Fibroblast of the aortic adventitia (primary cell): ENCODE results near the gene EEF2. TPM values are rescaled to one million over a fixed set of nuclear protein-coding genes. Genes with fewer than 3 reads are reported as not detected.

Source experiments
- DNase-seq: peaks from one replicate; pipeline ENCODE4 v3.0.0-alpha.2; 2010; ENCODE audit warnings: low read depth
- H3K4me3 ChIP-seq: 2 replicates; pipeline ENCODE4 v1.5.1; 2011; ENCODE audit warnings: low read depth, mild to moderate bottlenecking, control low read depth, low read length, moderate library complexity
- CTCF ChIP-seq: IDR thresholded peaks from 2 replicates; pipeline ENCODE4 v1.5.1; 2011; ENCODE audit warnings: mild to moderate bottlenecking, low read length, control low read depth, inconsistent platforms; ENCODE audit not compliant: insufficient read depth
- total RNA-seq: library from RNA; depleted of rRNA; stranded (reverse); fragments of >200 nt; gene quantifications from 2 replicates; pipeline ENCODE4 v1.2.3, GENCODE V29; 2012; ENCODE audit warnings: low replicate concordance

EEF2 gene
- total RNA-seq, 1 donor, result 1,964 TPM

- TF ChIP-seq CTCF, result no peak
- no peak for DNase-seq
- H3K4me3 ChIP-seq, result no peak overlapping the region
Observed at GRCh38 chr19:4030552-4030951, 45.3 kb upstream of the EEF2 start.

GRCh38 chr19:4029247-4029614, 44.0 kb upstream of the EEF2 start:
- DNase-seq, result no peak
- H3K4me3 ChIP-seq, result no peak overlapping the region
- no peak for TF ChIP-seq CTCF

- TF ChIP-seq CTCF, result no peak
- DNase-seq, result no peak
- H3K4me3 ChIP-seq, result no peak overlapping the region
Observed at GRCh38 chr19:4028334-4029246, 43.3 kb upstream of the EEF2 start.

- TF ChIP-seq CTCF, result no peak
- DNase-seq, result no peak
- H3K4me3 ChIP-seq, result no peak overlapping the region
Observed at GRCh38 chr19:4027146-4027545, 41.9 kb upstream of the EEF2 start.

GRCh38 chr19:4025317-4025716, 40.1 kb upstream of the EEF2 start:
- DNase-seq, result no peak
- no peak for TF ChIP-seq CTCF
- H3K4me3 ChIP-seq, result no peak overlapping the region

- TF ChIP-seq CTCF, result no peak
- no peak for DNase-seq
- H3K4me3 ChIP-seq, result no peak overlapping the region
Observed at GRCh38 chr19:4023600-4024398, 38.5 kb upstream of the EEF2 start.
